Activated naive CD8-positive, alpha-beta T cell (primary cell): ENCODE results near the gene USP7.

Experiments
- H3K27ac Mint-ChIP-seq: one replicate; pipeline ENCODE4 v1.8.0; 2021; ENCODE audit warnings: mixed read lengths
- H3K27me3 Mint-ChIP-seq: one replicate; pipeline ENCODE4 v1.8.0; 2021; ENCODE audit warnings: mixed read lengths
- H3K36me3 Mint-ChIP-seq: one replicate; pipeline ENCODE4 v1.8.0; 2021; ENCODE audit warnings: mixed read lengths
- H3K4me1 Mint-ChIP-seq: one replicate; pipeline ENCODE4 v1.8.0; 2021; ENCODE audit warnings: low read depth, mixed read lengths
- H3K4me3 Mint-ChIP-seq: one replicate; pipeline ENCODE4 v1.8.0; 2021; ENCODE audit warnings: mild to moderate bottlenecking, mixed read lengths
- H3K9me3 Mint-ChIP-seq: one replicate; pipeline ENCODE4 v1.8.0; 2021; ENCODE audit warnings: low read depth, mixed read lengths

Gene USP7

DNA sequence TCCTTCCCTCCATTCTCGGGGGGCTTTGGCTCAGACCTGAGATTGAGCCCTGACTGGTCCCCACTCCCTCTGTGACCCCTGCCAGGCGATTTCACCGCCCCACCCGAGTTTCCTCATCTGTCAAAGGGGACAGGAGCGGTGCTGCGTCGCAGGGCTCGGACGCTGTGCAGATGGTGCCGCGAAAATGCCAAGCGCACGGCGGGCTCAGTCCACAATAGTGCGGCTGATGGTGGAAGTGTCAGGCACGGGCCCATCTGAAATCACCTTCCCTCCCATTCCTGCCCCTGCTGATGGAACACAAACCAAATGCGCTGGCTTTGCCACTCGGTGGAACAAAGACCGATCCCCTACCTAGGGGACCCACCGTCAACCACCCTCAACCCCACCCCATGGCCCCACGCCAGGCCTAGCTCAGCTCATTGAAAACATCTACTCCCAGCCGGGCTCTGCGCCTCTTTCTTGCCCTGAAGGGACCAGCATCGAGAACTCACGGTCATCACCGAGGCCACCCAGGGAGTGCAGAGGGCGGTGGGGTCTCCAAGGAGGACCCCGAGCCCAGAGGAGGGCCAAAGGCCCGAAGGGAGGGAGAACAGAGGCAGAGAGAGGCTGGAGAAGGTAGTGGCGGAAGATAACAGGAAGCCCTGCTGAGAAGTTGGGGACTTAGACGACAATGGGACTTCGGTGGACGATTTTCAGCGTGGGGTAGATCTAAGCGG, 96.3 kb downstream of the USP7 start:
- Mint-ChIP-seq H3K27ac (peak overlapping the region; percentile 89), H3K4me3 (peak overlapping the region; percentile 94), H3K9me3 (no peaks in the 10 kb centered on the region), H3K4me1 (peaks cover 48% of the 10 kb centered on the region), H3K27me3 (no peaks in the 10 kb centered on the region), H3K36me3 (no peaks in the 10 kb centered on the region)

DNA sequence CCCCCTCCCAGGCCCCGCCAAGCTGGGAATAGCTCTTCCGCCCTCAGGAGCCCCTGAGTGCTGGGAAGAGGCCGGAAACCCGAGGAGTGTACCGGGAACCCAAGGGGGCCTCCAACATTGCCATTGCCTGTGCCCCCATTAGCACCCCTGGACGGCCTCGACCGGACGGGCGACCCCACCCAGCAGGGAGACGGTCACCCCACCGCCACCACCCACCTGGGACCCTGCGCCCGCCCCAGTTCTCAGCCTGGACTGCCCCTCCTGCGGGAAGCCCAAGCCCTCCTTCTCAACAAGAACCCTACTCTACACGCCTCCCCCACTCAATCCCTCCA, 96.9 kb downstream of the USP7 start:
- Mint-ChIP-seq H3K4me3 (peak overlapping the region; percentile 94), H3K36me3 (no peaks in the 10 kb centered on the region), H3K27me3 (no peaks in the 10 kb centered on the region), H3K4me1 (peaks cover 52% of the 10 kb centered on the region), H3K9me3 (no peaks in the 10 kb centered on the region), H3K27ac (peak overlapping the region; percentile 89)

DNA sequence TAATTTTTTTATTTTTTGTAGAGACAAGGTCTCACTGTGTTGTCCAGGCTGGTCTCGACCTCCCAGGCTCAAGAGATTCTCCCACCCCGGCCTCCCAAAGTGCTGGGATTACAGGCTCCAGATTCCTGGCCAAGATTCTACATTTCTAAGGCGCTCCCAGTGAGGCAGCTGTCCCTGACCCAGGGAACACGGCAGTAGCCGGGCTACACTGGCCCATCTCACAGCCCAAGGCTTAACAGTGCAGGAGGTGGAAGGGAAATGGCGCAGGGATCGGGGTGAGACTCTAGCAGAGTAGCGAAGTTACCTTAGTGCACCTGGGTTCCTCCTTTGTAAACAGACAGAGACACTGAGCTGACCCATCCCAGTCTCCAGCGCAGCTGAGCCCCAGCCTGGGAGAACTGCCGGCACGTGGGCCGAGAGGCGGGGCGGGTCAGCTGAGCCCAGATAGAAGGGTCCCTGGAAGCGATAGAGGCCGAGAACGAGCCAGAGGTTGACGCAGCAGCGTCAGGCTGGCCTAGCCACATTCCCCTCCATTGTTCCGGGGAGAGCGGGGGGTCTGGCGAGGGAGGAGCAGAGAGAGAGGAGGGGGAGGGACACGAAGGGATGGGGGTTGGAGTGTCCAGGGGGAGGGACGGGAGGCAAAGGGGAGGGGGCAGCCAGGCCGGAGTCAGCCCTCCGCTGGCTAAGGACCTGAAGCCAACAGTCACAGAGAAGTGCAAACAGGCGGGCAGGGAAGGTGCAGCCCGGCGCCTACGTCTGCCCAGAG, 97.4 kb downstream of the USP7 start:
- Mint-ChIP-seq H3K4me1 (peaks cover 50% of the 10 kb centered on the region), H3K4me3 (peak overlapping the region; percentile 56), H3K27ac (peak overlapping the region; percentile 58), H3K9me3 (no peaks in the 10 kb centered on the region), H3K36me3 (no peaks in the 10 kb centered on the region), H3K27me3 (no peaks in the 10 kb centered on the region)

DNA sequence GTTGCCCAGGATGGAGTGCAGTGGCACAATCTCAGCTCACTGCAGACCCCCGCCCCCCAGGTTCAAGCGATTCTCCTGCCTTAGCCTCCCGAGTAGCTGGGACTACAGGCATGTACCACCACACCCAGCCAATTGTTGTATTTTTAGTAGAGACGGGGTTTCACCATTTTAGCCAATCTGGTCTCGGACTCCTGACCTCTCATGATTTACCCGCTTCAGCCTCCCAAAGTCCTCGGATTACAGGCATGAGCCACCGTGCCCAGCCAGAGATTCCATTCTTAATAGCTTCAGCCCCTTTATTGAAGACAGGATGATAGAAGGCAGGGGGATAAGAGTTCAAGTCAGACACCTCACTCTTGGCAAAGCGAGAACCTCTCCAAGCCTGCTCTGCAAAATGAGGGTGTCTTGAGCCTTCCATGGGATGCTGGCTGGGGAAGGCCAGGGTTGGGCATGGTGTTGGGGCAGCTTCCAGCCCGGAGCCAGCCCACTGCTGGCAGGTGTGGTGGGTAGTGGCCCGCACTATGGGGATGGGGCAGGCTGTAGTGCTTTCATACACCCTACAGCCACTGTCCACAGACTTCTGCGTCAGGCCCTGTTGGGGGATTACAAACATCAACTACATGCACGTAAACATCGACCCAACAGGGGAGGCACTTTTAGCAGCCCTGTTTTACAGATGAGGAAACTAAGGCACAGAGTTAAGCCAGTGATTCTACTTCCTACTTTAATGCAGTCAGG, 98.4 kb downstream of the USP7 start:
- Mint-ChIP-seq H3K9me3 (no peaks in the 10 kb centered on the region), H3K4me1 (peaks cover 43% of the 10 kb centered on the region), H3K27ac (peak overlapping the region; percentile 28), H3K36me3 (no peaks in the 10 kb centered on the region), H3K27me3 (no peaks in the 10 kb centered on the region), H3K4me3 (peak overlapping the region; percentile 46)

DNA sequence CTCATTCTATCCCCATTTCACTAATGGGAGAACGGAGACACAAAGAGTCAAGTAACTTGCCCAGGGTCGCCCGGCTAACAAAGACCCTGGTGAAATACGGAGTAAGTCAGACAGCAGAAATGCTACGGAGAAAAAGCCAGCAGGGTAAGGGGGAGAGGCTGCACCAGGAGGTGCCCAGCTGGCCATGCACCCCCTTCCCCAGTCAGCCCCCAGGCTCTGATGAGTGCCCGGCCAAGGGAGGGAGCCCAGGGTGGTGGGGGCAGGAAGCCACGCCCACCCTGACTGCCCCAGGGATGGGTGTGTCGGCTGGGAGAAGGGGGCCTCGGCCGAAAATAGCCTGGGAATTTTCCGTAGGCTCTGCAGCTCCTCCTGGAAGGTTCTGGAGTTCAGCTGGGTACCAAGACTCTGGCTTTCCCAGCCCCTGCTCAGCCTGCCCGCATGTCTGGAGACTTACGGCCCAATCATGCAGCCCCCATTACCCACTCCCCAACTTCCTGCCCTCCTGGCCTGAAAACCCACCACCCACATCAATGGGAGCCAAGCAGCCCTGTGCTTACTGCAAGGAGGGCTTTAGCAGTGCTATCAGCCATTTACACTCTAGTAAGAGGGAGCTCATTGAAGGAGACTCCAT, 99.1 kb downstream of the USP7 start:
- H3K9me3 Mint-ChIP-seq: no peaks in the 10 kb centered on the region
- peak overlapping the region; percentile 54 for H3K27ac Mint-ChIP-seq
- peaks cover 43% of the 10 kb centered on the region for H3K4me1 Mint-ChIP-seq
- no peak overlapping the region for H3K4me3 Mint-ChIP-seq
- H3K36me3 Mint-ChIP-seq: no peaks in the 10 kb centered on the region
- H3K27me3 Mint-ChIP-seq: no peaks in the 10 kb centered on the region

DNA sequence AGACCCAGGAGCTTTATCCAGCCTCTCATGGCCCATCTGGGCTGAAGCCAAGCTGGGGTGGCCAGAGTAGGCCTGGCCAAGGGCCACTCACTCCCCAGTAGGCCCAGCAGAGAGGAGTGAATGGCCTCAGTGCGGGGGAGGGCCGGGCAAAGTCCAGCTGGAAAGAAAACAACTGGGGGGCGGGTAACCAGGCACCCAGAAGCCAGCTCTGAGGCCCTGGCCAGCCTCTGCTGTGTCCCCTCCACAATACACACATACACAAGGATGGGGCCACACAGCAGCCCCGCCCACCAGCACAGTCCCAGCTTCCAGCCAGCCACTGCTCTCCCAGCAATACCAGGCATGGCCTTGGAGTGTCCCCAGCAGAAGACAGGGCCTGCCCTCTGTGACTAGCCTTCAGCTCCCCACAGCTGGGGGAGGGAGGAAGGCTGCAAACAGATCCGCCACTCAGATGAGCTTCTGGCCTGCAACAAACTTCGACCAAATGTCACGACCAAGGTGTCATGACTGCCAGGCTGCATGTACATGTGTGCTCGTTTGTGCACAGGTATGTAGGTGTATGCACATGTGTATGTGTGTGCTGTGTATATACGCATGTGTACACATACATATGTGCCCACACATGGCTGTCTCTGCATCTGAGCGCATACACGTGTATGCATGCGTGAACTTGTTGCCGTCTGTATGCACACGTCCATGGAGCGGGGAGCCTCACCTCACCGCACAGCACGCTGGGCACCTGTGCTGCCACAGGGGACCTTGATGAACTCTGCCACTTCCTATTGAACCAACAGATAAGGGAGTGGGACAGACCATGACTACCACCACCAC, 99.9 kb downstream of the USP7 start:
- no peaks in the 10 kb centered on the region for H3K27me3 Mint-ChIP-seq
- H3K4me1 Mint-ChIP-seq: peaks cover 38% of the 10 kb centered on the region
- H3K4me3 Mint-ChIP-seq: no peak overlapping the region
- H3K36me3 Mint-ChIP-seq: no peaks in the 10 kb centered on the region
- H3K9me3 Mint-ChIP-seq: no peaks in the 10 kb centered on the region
- H3K27ac Mint-ChIP-seq: peak overlapping the region; percentile 54

DNA sequence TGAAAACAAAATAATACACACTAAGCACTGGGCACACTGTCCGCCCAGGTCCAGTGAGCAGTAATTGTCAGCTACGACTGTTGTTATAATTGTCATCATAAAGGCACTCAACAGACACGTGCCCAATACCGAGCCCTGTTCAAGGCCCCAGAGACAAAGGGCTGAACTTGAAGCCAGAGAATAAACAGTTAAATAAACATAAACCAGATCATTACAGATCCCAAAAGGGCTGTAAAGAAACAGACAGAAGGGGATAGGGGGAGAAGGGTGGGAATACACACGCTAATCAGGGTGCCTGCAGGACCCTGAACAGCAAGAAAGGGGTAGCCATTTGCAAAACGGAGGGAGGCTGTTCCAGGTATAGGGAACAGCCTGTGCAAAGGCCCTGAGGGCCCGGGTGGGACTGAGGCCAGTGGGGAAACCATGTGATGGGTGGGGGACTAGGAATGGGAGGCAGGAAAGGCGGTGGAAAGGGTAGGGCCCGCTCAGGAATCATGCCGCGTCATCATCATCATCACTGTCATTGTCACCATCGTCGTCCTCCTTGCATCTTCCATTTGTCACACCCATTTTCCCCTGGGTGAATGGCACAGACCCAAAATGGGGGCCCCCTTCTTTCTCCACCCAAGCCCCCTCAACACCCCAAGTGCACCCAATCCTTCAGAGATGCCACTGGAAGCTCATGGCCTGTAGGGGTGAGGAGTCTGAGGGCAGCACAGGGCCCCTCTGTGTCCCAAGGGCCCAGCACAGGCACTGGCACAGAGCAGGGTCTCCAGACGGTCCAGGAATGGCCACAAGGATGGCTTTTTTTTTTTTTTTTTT, 101.2 kb downstream of the USP7 start:
- peak overlapping the region; percentile 34 for H3K27ac Mint-ChIP-seq
- no peaks in the 10 kb centered on the region for H3K9me3 Mint-ChIP-seq
- peaks cover 38% of the 10 kb centered on the region for H3K4me1 Mint-ChIP-seq
- H3K27me3 Mint-ChIP-seq: no peaks in the 10 kb centered on the region
- no peak overlapping the region for H3K4me3 Mint-ChIP-seq
- H3K36me3 Mint-ChIP-seq: no peaks in the 10 kb centered on the region

DNA sequence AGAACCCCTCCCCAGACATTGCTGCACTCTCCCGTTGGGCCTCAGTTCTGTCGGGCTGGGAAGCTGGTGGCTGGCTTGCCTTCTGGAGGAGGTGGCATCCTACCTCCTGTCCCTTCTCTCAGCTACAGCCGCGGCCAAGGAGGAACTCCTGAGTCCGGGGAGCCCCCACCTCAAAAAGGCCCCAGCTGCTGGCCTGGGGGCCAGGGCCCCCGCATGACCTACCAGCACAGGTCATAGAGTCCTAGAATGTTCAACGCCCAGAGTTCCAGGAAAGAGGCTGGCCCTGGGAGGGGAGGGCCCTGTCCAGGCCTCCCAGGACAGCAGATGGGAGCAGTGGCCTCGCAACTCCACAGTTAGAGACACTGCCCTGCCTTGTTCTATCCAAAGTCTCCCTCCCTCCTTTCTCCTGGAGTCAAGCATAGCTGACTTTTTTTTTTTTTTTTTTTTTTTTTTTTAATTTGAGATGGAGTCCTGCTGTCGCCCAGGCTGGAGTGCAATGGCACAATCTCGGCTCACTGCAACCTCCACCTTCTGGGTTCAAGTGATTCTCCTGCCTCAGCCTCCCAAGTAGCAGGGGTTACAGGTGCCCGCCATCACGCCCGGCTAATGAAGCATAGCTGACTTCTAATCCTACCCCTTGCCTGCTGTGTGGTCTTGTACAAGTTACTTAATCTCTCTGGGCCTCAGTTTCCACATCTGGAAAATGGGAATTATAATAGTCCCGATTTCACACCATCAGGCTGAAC, 102.0 kb downstream of the USP7 start:
- Mint-ChIP-seq H3K4me3 (no peak overlapping the region), H3K4me1 (peaks cover 36% of the 10 kb centered on the region), H3K27me3 (no peaks in the 10 kb centered on the region), H3K27ac (peak overlapping the region; percentile 34), H3K9me3 (no peaks in the 10 kb centered on the region), H3K36me3 (peaks cover 2% of the 10 kb centered on the region)

DNA sequence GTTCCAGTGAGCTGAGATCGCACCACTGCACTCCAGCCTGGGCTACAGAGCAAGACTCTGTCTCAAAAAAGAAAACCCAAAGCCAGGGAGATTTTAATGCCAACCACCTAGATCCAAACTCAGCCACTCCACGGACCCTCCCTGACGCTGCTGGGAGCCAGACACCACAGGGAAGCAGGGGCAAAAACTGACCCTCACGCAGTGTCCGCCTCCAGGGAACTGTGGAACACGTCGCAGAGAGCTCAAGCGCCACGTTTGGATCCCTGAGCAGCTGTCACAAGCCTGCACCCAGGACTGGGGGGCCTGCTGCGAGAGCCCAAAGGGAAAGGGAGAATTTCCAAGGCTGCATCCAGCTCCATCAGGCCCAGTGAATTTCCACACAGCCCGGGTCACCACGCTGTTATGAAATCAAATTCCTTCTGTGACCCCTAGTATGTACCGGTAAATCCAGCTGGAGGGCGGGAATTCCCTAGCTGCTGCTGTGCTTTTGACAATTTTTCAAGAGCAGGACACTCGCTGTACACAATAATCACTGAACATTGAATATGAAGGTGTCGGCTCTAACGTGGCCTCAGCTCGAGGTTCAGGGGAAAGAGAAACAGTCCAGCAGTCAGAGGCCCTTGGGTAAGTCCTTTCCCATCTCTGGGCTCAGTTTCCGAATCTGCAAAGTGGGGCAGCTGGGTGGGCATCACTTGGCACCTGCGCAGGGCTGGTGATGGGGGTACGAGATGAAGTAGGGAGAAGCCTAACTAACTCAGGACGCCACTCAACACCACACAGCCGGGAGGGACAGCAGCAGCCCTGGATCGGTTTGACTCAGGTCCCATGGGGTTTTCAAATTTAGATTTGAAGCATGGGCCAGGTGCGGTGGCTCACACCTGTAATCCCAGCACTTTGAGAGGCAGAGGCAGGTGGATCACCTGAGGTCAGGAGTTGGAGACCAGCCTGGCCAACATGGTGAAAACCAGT, 103.5 kb downstream of the USP7 start:
- peaks cover 2% of the 10 kb centered on the region for H3K36me3 Mint-ChIP-seq
- no peaks in the 10 kb centered on the region for H3K9me3 Mint-ChIP-seq
- no peak overlapping the region for H3K27ac Mint-ChIP-seq
- H3K4me3 Mint-ChIP-seq: no peak overlapping the region
- peaks cover 30% of the 10 kb centered on the region for H3K4me1 Mint-ChIP-seq
- no peaks in the 10 kb centered on the region for H3K27me3 Mint-ChIP-seq

DNA sequence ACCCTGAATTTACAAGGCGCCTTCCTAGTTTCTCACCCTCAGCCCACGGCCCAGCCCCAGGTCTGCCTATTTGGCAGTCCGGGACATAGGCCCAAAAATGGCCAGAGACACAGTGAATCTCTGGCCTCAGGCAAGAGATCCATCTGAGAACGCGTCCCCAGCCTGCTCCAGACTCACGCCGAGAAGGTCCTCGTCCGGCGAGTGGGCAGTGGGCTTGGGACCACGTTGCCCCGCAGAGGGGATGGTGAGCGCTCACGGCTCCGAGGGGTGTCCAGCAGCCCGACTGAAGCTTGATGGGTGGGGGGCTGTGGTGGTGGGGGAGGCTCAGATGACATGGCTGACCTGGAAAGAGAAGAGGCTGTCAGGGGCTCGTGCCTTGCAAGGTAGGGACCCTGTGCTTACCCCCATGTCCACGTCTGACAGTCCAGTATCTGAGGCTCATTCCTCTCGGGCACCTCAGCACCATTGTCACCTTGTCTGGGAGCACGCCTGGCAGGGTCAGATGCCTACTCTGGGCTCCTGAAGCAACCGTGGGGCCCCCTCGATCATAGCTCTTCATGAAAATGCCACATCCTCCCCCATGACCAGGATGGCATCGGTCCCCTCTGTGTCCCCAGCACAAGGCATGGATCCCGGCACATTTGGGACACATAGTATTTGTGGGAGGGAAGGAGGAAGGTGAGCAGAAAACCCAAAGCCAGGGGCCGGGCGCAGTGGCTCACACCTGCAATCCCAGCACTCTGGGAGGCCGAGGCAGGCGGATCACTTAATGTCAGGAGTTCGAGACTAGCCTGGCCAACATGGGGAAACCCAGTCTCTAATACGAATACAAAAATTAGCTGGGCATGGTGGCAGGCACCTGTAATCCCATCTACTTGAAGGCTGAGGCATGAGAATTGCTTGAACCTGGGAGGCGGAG, 104.5 kb downstream of the USP7 start:
- Mint-ChIP-seq H3K27me3 (no peaks in the 10 kb centered on the region), H3K4me3 (no peak overlapping the region), H3K4me1 (peaks cover 30% of the 10 kb centered on the region), H3K27ac (no peak overlapping the region), H3K36me3 (peaks cover 2% of the 10 kb centered on the region), H3K9me3 (no peaks in the 10 kb centered on the region)

DNA sequence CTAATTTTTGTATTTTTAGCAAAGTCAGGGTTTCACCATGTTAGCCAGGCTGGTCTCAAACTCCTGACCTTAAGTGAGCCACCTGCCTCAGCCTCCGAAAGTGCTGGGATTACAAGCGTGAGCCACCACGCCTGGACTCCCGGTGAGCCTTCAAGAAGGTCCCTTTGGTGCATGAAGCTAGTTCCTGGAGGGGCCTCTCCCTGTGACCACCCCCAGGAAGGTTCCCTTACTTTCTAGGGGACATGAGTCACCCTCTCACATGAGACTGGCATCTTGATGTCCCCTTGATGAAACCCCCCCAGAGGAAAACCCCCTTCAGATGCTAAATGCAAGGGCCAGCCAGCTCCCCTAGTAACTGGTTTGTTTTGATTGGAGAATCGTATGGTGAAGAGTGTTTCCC, 107.7 kb downstream of the USP7 start:
- Mint-ChIP-seq H3K27ac (peak overlapping the region; percentile 34), H3K4me3 (no peak overlapping the region), H3K27me3 (no peaks in the 10 kb centered on the region), H3K36me3 (peaks cover 2% of the 10 kb centered on the region), H3K4me1 (peaks cover 32% of the 10 kb centered on the region), H3K9me3 (no peaks in the 10 kb centered on the region)
